COLO668 (cell line): ENCODE results near the gene COL18A1.

ENCODE experiments used
- DNase-seq: peaks from one replicate; lab custom pipeline; 2025; ENCODE audit not compliant: unreplicated experiment; lab: John Stamatoyannopoulos, UW

COL18A1 gene

DNA sequence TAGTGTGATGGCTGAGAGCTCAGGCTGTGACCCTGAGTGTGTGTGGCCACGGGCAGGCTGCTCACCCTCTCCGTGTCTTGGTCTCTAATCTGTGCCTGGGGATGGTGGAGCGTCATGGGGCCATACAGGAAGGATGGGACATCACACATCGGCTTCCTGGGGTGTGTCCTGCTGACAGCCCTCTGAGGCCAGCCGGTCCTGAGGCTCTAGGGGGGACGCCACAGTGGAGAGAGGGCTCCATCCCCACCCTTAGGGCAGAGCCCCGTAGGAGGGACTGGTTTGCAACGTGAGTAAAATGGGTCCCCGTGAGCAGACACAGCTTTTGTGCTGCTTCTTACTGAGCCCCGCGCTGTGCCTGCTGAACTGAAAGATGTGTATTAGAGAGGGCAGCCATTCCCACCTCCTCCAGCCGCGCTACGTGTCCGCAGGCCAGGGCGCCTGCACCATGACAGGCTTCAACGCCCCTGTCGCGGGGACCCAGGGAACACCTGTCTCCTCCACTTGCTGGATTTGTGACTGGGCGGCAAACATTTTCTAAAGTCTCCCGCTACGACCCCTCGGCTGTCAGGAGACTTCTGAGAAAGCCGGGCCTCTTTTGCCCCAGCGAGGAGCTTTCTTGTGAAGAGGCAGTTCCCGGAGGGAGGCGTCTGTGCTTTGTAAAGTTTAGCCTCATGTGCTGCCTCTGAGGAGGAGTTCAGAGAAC is 8.1 kb downstream of the COL18A1 start:
- no peak for DNase-seq

DNA sequence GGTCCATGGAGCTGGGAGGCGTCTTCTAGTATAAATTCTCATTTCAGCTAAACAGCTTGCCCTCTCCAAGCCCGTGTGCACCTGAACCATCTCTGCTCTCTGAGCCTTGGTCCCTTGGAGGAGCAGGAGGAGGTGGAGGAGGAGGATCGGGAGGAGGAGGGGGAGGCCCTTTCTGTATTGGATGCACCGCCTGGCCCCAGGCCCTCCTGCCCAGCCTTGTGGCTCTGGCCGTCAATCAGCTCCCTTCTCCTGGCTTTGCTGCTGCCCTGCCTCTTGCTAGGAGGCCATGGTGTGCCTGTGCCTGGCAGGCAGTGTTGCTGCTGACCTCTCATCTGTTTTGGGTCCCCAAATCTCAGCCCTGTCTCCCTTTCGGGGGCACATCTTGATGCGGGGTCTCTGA is 9.0 kb downstream of the COL18A1 start:
- DNase-seq = no peak

DNA sequence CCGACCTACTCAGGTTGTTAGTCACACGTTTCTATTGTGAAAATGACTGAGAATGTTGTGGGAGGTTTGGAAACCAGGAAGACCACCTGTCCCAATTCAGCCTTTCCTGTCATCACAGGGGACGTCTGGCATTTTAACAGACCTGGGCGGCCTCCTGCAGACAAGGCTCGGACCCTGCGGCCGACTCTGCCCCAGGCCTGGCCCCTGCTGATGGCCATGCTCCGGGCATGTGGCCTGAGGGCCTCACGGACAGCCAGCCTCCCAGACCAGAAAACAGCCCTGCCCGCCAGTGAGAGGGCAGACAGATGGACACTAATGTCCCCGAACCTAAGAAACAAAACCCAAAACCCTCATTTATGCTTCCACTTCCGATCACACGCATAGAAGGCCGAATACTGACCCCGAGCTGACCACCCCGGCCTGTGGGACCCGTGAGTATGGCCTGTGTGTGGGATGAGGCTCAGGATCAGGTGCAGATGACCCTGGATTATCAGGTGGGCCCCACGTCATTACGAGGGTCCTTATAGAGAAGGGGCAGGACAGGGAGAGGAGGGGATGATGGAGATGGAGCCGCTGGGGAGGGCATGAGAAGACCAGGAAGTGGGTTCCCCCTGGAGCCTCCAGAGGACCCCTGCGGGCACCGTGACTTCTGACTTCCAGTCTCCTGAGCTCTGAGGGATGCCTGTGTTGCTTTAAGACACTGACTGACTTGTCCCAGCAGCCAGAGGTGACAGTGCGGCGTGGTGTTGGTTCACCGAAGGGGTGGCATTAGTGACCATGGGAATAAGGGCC is 9.6 kb downstream of the COL18A1 start:
- no peak for DNase-seq

DNA sequence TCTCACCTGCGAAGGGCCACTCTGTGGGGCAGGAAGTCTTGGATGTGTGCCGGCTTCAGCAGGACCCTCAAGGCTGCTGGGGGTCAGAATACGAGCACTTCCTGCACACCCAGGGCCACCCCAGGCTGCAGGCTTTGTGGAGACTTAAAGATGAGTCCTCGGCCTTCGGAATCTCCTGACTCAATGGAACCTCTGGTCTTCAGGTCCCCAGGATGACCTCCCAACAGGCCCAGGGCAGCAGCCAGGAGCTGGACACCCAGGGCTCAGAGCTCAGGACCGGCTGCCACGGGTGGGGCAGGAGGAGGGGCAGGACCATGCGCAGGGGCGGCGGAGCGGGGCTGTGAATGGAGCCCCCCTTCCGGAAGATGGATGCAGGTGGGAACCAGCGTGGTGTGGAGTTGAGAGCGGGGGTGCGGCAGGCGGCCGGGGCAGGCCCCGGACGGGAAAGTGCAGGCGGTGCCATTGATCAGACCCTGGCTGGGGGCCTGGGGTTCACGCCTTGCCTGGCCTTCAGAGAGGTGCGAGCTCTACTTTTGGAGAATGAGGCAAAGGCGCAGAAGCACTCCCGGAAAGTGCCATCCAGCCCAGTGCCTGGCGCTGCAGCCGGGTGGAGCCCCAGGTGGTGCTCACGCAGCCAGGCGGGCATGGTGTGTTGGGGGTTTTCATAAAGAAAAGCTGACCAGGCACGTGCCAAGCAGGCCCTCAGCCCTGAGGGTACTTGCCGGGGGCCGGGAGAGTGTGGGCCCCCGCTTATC is 10.4 kb downstream of the COL18A1 start:
- DNase-seq = no peak

DNA sequence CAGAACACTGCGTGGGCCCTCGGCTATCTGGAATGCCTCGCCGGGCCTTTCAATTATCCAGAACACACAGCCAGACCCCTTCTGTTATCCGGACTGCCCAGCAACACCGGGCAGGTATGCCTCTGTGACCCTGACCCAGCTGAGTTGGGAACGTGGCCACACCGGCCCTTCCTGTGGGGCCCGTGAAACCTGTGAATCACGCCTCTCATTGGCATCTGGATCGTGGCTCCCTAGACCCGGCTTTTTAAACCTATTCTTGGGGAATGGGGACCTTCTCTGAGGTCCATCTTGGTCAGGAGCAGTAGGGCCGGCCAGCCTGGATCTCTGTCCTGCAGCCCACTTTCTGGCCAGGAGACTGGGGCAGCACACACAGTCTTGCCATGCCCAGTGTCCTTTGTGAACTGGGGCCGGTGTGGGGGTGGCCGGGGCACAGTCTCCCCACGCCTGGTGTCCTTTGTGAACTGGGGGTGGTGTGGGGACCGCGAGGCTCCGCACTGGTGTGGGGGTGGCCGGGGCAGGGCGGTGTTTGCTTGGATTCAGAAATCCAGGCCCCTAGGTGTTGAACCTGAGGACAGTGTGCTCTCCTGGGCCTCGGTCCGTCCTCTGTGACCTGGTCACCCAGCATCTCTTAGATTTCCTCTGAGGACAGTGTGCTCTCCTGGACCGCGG is 11.1 kb downstream of the COL18A1 start:
- no peak for DNase-seq

DNA sequence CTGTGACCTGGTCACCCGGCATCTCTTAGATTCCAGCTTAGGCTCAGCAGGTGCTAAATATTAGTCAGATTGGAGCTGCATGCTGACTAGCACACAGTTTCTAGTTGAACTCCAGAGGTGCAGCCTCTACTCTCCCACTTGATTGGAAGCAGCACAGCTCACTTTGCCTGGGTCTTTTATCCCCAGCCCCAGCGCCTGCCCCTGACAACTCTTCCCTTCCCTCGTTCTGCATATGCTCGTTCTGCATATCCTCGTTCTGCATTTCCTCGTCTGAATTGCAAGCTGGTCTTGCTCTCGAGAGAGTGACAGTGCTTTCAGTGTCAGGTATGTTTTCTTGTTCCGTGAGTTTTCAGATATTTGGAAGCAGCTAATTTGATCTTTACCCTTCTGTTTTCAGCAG is 11.7 kb downstream of the COL18A1 start:
- DNase-seq = no peak

DNA sequence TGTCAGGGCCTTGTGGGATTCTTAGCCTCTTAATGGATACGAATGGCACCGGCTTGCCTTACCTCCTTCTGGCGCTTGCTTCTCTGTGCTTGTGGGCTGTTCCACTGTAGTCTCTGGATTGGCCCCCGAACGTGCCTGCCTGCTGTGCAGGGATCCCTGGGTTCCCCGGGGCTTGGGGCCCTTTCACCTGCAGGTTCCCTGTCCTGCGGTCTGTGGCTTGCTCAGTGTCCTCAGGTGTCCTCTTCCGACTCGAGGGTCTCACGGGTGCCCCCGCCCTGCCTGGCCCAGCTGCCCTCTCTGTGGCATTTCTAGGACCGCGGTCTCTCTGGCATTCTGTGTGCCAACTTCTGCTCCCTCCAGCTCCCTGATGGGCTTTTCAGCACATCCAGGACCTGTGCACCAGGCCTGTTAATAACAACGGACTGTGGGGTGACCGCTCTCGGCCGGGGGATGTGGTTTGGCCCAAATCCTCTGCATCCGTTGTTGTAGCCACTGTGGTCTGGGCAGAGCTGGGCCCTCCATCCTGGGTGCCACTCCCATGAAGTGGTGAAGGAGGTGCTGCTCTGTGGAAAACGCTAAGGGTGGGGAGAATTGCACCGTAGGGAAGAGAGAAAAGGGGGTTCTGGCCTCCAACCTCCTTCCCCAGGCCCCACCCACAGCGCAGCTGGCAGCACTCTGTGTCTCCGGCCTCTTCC is 12.4 kb downstream of the COL18A1 start:
- no peak for DNase-seq

DNA sequence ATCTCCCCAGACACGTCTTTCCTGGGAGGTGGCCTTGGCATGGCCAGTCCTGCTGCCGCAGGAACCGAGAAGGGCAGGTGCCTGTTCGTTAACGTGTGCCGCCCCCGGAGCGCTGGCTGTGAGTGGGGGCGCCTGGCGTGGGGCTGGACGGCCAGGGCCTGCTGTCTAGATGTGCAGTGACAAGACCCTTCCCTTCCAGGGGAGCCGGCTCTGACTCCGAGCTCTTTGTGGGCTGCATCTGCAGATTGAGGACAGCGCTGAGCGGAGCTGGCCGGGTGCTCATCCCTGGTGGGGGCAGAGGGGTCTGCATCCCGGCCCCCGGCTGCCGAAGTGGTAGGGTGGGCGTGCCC is 13.0 kb downstream of the COL18A1 start:
- no peak for DNase-seq

DNA sequence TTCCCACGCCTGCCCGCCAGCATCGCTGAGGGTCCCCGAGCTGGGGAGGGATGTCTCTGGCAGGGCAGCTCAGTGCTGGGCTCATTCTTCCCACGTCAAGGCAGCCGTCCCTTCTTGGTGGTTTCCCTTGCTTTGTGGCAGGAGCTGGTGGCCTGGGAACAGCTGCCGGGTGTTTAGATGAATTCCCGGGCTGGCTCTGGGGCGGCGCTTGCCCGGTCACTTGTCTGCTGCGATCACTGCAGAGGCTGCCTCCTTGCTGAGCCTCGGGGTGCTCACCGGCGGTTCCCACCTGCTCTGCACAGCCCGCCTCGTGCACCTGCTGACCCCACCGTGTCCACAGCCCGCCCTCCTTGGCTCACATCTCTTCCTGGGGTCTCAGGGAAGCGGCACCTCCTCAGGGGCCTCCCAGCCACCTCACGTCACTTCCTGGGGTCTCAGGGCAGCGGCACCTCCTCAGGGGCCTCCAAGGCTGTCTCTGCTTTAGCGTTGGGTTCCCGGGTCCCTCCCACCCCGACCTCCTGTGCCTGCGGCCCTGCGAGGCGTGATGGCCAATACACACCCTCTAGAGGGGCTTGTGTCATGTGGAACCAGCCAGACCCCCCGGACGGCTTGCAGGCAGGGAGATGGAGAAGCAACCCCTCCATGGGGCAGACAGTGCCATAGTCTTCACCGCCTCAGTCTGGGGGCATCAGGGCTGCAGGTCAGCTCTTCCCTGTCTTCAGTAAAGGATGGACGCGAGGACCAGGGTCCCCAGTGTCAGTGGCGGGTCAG is 13.5 kb downstream of the COL18A1 start:
- DNase-seq = no peak

DNA sequence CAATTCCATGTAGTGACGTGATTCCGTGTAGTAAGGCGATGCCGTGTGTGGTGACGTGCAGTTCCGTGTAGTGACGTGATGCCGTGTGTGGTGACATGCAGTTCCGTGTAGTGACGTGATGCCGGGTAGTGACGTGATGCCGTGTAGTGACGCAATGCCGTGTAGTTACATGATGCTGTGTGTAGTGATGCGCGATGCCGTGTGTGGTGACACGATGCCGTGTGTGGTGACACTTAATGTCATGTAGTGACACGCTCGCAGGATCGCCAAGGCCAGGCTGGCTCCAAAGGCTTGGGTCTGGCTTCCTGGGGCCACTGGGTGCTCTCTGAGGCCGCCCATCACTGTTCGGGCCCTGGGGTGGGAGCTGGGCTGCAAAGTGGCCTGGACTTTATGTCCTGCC is 14.2 kb downstream of the COL18A1 start:
- DNase-seq = no peak

DNA sequence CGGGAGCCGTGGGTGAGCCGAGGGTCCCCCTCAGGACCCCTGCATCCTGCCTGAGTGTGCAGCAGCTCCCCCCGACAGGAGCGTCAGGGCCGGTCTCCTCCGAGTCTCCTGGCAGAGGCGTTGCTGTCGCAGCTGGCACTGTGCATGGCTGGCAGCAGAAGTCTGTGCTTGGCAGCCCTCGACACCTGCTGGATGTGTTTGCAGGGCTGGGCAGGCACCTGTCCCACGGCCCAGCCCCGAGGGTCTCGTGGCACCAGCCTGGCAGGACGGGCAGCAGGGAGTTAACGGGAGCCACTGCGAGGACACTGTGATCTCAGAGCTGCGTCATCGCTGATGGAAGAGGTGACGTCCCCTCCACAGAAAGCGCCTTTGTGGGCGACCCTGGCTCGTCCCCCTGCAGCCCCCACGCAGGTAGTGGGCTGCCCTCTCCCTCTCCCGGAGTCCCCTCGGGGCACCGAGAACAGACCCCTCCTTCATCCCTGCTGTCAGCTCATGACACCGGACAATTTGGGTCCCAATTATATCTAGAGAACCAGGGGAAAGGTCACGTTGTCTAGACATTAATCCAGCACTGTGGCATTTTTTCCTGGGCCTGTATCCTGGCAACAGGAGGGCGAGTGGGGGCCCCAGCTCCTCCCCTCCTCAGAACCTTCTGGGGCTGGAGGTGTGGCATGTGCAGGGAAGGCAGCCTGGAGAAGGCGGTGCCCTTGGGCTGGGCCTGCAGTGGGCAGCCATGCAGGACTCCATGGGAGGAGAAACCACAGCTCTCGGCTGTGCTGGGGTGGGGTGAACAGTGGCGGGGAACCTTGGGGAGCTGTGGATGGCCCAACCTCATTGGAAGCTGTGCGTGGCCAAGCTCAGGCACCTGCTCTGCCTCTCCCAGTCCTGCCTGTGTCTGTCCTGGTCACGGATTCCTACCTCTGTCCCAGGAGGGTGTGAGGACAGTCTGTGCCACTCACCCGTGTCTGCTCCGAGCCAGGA is 15.4 kb downstream of the COL18A1 start:
- DNase-seq = no peak

DNA sequence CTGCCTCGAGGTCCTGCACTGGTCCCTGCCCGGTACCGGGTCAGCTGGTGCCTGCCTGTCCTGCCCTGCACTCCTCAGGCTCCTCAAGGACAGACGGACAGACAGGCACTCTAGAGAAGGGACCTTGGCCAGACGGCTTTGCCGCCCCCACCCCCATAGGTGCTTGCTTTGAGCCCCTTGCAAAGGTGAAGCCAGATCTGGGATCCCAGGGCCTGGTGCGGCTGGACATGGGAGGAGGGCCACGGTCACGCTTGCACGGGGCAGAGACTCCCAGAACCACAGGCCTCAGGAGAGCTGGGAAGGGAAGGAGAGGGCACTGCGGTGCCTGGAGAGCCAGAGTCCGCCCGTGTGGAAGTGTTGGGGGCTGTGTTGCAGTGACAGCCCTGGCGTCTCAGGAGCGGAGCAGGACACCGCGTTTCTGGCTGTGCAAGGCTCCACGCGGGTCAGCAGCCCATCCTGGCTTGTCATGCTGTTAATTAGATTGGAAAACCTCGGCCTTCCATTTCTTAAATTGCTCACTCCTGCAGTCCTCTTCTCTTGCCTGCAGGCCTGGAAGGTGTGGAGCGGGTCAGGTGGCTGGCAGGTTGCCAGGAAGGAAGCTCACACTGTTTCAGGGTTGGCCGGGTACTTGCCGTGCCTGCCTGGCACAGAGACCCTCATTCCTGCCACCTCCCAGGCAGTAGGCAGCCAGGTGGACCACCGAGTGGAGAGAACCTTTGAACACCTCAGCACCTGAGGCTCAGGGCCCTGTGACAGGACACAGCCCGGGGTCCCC is 16.3 kb downstream of the COL18A1 start:
- DNase-seq = peak; percentile 55

DNA sequence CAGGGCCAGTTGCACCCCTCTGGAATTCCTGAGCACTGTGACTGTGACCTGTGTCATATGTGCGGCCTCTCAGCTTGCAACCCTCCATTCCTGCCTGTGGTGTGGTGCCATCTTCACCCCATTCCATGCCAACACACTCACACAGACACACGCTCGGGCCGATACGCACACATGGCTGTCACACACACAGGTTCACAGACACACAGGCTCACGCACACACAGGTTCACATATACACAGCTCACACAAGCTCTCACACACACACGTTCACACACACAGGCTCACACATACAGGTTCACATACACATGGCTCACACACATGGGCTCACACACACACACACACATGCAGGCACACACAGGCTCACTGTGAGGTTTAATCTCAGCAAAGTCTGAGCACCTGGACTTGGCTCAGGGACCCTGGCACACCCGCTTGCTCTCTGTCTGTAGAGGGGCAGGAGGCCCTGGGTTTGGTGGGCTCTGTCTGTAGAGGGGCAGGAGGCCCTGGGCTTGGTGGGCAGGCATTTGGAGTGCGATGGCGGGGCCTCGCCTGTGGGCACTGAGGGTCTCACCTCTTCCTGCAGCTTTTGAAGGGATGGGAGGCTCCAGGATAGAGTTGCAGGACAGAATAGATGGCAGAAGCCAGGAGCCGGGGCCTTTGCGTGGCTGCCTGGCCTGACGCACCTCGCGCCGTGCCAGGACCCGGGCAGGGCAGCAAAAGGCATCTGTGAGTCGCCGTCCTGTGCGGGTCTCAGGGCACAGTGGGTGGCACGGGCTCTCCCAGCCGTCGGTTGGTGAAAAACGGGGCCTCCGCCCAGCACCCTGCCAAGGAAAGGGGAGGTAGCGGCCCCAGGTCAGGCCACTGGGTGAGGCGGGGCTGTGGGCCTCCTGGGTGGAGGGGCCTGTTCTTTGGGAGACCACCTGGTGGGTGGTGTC is 17.1 kb downstream of the COL18A1 start:
- no peak for DNase-seq

DNA sequence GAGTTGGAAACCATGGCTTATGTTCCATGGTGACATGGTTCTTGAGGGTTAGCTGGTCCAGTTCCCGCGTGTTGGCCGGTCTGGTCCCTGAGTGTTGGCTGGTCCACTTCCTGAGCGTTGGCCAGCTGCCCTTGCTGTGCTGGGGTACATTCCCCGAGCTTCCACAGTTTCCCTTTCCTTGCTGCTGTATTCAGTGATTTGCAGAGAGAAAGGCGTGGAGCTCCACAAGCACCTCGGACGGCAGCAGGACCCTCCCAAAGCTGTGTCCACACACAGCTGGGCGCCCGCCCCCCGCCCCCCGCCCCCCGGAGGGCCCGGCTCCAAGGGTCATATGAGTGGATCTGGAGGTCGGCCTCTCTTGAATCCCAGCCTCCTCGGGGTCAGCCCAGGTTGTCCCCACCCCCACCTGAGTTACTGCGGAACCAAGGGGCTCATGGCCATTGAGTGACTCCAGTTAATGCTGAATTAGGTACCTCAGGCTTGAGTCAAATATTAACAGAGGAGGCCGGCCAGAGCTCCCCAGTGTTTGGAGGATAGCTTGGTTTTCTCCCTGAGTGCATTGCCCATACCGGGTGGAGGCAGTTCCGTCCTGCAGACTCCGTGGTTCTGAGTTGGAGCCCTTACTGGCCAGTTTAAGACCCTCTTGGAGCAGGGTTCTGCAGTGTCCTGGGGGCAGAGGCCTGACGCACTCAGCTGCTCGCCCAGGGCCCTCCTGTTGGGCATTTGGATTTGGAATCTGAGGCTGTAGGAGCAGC is 18.4 kb downstream of the COL18A1 start:
- DNase-seq = no peak

DNA sequence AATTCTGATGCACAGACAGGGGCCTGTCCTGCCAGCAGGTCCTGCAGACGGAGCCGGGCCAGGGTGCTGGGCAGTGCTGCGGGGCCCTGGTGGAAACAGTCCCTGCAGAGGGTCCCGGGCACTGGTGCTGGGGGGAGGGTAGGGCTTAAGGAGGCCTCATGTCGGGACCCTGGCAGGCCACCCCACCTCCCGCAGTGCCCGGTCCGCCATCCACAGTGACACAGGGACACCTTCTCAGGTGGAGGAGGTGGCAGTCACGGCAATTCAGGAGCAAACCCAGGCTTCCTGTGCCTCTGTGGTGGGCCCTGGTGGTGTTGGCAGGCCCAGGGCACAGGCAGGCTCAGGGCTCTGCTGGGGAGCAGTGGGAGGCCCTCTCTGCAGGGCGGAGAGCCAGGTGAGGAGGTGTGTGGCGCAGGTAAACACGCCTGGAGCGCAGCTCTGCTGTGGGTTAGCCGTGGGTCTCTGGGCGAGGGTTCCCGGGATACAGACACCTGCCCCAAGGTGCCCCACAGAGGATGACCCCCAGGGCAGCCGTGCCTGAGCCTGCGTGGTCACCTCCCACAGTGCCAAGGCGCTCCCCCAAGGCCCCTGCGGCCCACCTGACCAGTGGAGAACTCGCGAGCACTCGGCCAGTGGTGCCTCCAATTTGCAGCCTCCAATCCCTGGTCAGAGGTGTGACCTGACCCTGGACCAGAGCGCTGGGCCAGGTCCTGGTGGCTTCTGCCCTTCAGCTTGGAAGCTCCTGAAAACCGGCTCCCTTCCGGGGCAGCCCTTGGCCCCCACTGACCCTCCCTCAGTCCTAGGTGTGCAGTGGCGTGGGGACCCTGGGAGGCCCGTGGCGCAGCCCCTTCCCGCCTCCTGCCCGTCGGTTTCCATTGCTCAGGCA is 19.2 kb downstream of the COL18A1 start:
- no peak for DNase-seq
